GM18519 (cell line): Measurements from ENCODE around the gene RREB1.

Experiments used
- ATAC-seq: cut with Tn5 transposase; IDR thresholded peaks from one replicate; pipeline ENCODE4 v1.9.1; 2021; ENCODE audit warnings: mild to moderate bottlenecking, moderate library complexity; ENCODE audit not compliant: unreplicated experiment, low FRiP score

The RREB1 gene

DNA sequence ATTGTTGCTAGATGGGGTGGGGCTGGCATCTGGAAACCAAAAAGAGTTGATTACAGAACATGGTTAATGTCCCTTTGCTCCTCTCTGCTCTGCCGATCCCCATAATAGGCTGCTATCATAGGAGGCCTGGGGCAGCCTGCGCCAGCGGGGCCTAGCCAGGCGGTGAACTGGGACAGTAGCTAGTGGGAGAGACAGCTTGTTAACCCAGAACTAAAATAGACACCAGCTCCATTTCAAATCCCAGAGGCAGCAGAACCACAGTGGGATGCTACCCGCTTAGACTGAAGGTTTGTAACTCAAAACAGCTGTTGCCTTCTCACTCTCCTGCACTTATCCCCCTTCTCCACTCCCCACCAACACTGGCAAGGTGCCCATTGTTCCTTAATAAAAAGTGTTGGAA lies 106.7 kb downstream of the RREB1 start:
- ATAC-seq = no peak

- no peak for ATAC-seq
Observed at GRCh38 chr6:7215131-7215530, 107.4 kb downstream of the RREB1 start.

DNA sequence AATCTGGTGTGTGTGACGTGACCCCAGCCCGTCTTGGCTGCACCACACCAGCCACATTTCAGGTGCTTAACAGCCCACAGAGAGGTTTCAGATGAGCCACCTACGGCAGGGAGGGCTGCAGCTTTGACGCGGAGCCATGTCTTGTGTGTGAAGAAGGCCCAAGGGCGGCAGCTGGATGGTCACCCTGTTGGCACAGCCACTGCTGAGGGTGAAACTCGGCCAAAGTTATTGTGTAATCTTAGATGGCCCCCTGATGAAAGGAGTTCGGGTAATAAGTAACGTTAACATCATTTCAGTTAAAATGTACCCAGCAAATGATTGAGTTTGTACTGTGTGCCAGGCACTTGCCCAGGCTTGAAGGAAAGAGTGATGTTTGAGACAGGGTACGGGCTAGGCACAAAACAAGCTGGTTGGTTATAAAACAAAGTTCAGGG lies 108.1 kb downstream of the RREB1 start:
- ATAC-seq = no peak

GRCh38 chr6:7216941-7217621 lies 109.3 kb downstream of the RREB1 start:
- ATAC-seq = no peak

- no peak for ATAC-seq
Observed at GRCh38 chr6:7218406-7218988, 110.7 kb downstream of the RREB1 start.

- ATAC-seq = no peak
Observed at GRCh38 chr6:7219310-7219709, 111.5 kb downstream of the RREB1 start.

DNA sequence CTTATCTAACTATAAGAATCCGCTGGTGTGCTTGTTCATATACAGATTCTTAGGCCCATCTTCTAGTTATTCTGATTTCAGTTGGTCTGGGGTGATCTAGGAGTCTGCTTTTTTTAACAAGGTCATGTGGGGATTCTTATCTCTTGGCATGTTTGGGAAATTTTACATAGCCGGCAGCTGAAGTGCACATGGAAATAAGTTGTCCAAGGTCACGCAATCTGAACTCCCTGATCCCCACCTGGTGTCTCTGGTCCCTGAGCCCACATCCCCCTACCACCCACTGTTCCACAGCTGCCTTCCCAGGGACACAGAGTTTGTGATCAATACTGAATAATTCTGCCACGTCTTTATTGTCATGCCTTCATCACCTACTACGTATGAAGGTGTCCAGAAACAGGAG lies 114.4 kb downstream of the RREB1 start:
- no peak for ATAC-seq

DNA sequence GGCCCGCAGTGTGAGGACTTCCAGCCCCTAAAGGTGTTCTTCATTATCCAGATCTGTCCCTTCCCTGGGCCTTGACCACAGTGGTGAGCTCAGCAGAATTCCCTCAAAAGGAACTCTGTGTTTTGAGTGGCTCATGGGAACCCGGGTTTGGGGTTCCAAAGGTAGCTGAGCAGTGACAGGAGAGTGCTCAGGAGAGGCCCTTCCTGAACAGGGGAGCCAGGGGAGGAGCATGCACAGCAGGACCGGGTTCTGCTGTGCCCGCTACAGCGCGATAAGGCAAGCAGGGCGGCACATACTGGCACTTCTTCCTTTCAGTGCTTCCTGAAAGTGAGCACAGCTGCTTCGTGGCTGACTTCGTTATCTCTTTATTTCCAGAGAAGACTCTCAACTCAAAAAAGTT lies 117.0 kb downstream of the RREB1 start:
- no peak for ATAC-seq

DNA sequence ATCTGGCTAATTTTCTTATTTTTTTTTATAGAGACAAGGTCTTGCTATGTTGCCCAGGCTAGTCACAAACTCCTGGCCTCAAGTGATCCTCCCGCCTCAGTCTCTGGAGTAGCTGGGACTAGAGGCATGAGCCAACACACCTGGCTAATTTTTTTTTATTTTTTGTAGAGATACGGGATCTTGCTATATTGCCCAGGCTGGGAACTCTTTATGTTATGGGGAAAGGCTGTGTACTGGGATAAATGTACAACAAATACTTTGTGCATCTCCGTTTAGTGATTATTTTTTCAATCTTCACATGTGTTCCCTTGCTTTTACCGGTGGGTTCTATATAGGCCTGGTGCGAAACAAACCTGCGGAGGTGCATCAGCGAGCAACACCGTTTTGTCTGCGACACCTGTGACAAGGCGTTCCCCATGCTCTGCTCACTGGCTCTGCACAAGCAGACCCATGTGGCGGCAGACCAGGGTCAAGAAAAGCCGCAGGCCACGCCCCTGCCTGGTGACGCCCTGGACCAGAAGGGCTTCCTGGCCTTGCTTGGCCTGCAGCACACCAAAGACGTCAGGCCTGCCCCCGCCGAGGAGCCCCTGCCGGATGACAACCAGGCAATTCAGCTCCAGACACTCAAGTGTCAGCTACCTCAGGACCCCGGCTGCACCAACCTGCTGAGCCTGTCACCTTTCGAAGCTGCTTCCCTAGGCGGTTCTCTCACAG lies 121.1 kb downstream of the RREB1 start:
- ATAC-seq = no peak

GRCh38 chr6:7229376-7230326 lies 121.9 kb downstream of the RREB1 start:
- no peak for ATAC-seq

- ATAC-seq = no peak
Observed at GRCh38 chr6:7230327-7230691, 122.5 kb downstream of the RREB1 start.

- no peak for ATAC-seq
Observed at GRCh38 chr6:7230956-7231713, 123.4 kb downstream of the RREB1 start.

DNA sequence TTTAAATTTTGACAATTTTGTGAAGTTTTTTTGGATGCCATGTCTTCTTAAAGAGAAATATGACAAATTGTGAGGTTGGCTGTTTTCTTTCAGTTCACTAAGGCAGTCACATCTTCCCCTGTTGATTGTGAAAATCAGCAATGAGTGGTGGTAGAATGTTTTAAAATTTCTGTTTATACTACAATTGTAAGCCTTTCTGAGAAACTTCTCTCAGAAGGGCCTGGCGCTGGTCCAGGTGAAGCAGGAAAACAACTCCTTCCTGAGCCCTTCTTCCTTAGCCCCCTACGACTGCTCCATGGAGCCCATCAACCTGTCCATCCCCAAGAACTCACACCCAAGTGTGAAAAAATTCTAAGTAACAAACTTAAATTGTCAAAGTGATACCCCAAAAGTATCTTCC lies 124.6 kb downstream of the RREB1 start:
- no peak for ATAC-seq

DNA sequence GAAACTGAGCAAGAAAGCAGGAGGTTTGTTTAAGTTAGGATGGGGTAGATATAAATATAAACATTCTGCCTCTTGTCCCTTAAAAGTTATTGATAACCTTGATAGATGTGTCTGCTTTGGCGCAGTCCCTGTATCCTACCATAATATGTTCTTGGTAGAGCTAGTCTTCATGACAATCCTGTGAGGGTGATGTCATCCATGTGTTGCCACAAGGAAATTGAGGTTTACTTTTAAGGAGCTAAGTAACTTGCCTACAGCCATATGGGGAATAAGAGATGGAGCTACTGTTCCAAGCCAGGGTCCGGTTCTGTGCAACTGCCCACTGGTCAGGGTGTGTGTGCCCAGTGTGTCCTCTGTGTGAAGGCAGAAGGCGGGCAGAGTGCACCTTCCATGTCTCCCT lies 126.8 kb downstream of the RREB1 start:
- ATAC-seq = no peak

GRCh38 chr6:7235712-7236305 lies 128.0 kb downstream of the RREB1 start:
- ATAC-seq = no peak

- peak; percentile 55 for ATAC-seq
Observed at GRCh38 chr6:7236306-7237209, 128.8 kb downstream of the RREB1 start.

- no peak for ATAC-seq
Observed at GRCh38 chr6:7237653-7238188, 130.0 kb downstream of the RREB1 start.

- ATAC-seq = no peak
Observed at GRCh38 chr6:7238526-7238899, 130.8 kb downstream of the RREB1 start.
